SK-N-SH (cell line): ENCODE results near the gene CDK15.

Experiments
- CTCF ChIP-seq: fragments of 200-600 bp; sonication (generic); IDR thresholded peaks from 2 replicates; pipeline ENCODE4 v1.6.1; 2017; ENCODE audit warnings: antibody characterized with exemption, mild to moderate bottlenecking, moderate library complexity
- USF2 ChIP-seq: fragments of 150-350 bp; IDR thresholded peaks from 2 replicates; pipeline ENCODE4 v1.6.1; 2017; ENCODE audit warnings: antibody characterized with exemption, low read length, low read depth, borderline replicate concordance

- TF ChIP-seq CTCF: no peak
- TF ChIP-seq USF2: no peak
Observed at GRCh38 chr2:201774546-201774945, 31.8 kb upstream of the CDK15 start.
